H9 (cell line): ENCODE measurements around the gene ADAMTS2. TPM values are rescaled to one million over a fixed set of nuclear protein-coding genes. Genes with fewer than 3 reads are reported as not detected.

ENCODE experiments used
- DNase-seq: peaks from one replicate; pipeline ENCODE4 v3.0.0-alpha.2; 2017
- H2AFZ ChIP-seq: one replicate; pipeline ENCODE4 v1.6.1; 2013; ENCODE audit warnings: mild to moderate bottlenecking, low read length, control low read depth, moderate library complexity
- H2AK5ac ChIP-seq: 2 replicates; pipeline ENCODE4 v1.6.1; 2013; ENCODE audit warnings: low read length, control low read depth, mixed read lengths; ENCODE audit not compliant: insufficient read length
- H2BK120ac ChIP-seq: one replicate; pipeline ENCODE4 v1.6.1; 2013; ENCODE audit warnings: low read depth, mild to moderate bottlenecking, low read length, control low read depth, inconsistent platforms; ENCODE audit not compliant: poor library complexity, severe bottlenecking
- H2BK12ac ChIP-seq: 2 replicates; pipeline ENCODE4 v1.6.1; 2013; ENCODE audit warnings: low read length, control low read depth, mixed read lengths, low read depth; ENCODE audit not compliant: insufficient read length
- H2BK15ac ChIP-seq: 2 replicates; pipeline ENCODE4 v1.6.1; 2013; ENCODE audit warnings: low read depth, low read length, control low read depth
- H2BK20ac ChIP-seq: one replicate; pipeline ENCODE4 v1.6.1; 2013; ENCODE audit warnings: low read depth, mild to moderate bottlenecking, low read length, control low read depth, inconsistent platforms; ENCODE audit not compliant: poor library complexity, severe bottlenecking
- H2BK5ac ChIP-seq: 2 replicates; pipeline ENCODE4 v1.6.1; 2013; ENCODE audit warnings: low read length, control low read depth, mixed read lengths; ENCODE audit not compliant: insufficient read length
- H3K14ac ChIP-seq: 2 replicates; pipeline ENCODE4 v1.6.1; 2013; ENCODE audit warnings: low read length, control low read depth; ENCODE audit not compliant: insufficient read depth
- H3K18ac ChIP-seq: 2 replicates; pipeline ENCODE4 v1.6.1; 2013; ENCODE audit warnings: low read depth, mild to moderate bottlenecking, mixed read lengths, low read length, control low read depth; ENCODE audit not compliant: insufficient read length
- H3K23ac ChIP-seq: 2 replicates; pipeline ENCODE4 v1.6.1; 2013; ENCODE audit warnings: low read length, control low read depth, mixed read lengths, low read depth; ENCODE audit not compliant: insufficient read length
- H3K23me2 ChIP-seq: 2 replicates; pipeline ENCODE4 v1.6.1; 2013; ENCODE audit warnings: low read depth, mild to moderate bottlenecking, mixed read lengths, low read length, control low read depth; ENCODE audit not compliant: insufficient read length, poor library complexity, severe bottlenecking
- H3K27ac ChIP-seq: 2 replicates; pipeline ENCODE4 v1.5.1; 2013; ENCODE audit warnings: low read length, control low read depth, mixed read lengths, low read depth; ENCODE audit not compliant: insufficient read length
- H3K27me3 ChIP-seq: 2 replicates; pipeline ENCODE4 v1.6.1; 2013; ENCODE audit warnings: low read length, control low read depth, inconsistent platforms; ENCODE audit not compliant: insufficient read depth
- H3K4ac ChIP-seq: 2 replicates; pipeline ENCODE4 v1.6.1; 2013; ENCODE audit warnings: low read depth, mild to moderate bottlenecking, control low read depth, inconsistent platforms, low read length, moderate library complexity
- H3K4me1 ChIP-seq: 2 replicates; pipeline ENCODE4 v1.6.1; 2013; ENCODE audit warnings: low read length, control low read depth, inconsistent platforms; ENCODE audit not compliant: insufficient read depth
- H3K4me2 ChIP-seq: 2 replicates; pipeline ENCODE4 v1.6.1; 2013; ENCODE audit warnings: low read length, control low read depth, mixed read lengths; ENCODE audit not compliant: insufficient read length, insufficient read depth
- H3K56ac ChIP-seq: 2 replicates; pipeline ENCODE4 v1.6.1; 2013; ENCODE audit warnings: low read depth, mild to moderate bottlenecking, mixed read lengths, low read length, control low read depth; ENCODE audit not compliant: insufficient read length
- H3K79me1 ChIP-seq: 2 replicates; pipeline ENCODE4 v1.6.1; 2013; ENCODE audit warnings: low read depth, mild to moderate bottlenecking, moderate library complexity, low read length, control low read depth, inconsistent platforms; ENCODE audit not compliant: insufficient read depth, poor library complexity, severe bottlenecking
- H3K79me2 ChIP-seq: 2 replicates; pipeline ENCODE4 v1.6.1; 2013; ENCODE audit warnings: low read length, control low read depth, inconsistent platforms; ENCODE audit not compliant: insufficient read depth
- H3K9ac ChIP-seq: 2 replicates; pipeline ENCODE4 v1.6.1; 2013; ENCODE audit warnings: low read length, control low read depth, mixed read lengths; ENCODE audit not compliant: insufficient read length; ENCODE audit errors: extremely low read depth
- H3K9me3 ChIP-seq: one replicate; pipeline ENCODE4 v1.6.1; 2013; ENCODE audit warnings: low read depth, low read length, inconsistent platforms; ENCODE audit not compliant: control insufficient read depth
- H3T11ph ChIP-seq: one replicate; pipeline ENCODE4 v1.6.1; 2013; ENCODE audit warnings: mild to moderate bottlenecking, low read length, control low read depth, inconsistent platforms
- H4K20me1 ChIP-seq: one replicate; pipeline ENCODE4 v1.6.1; 2013; ENCODE audit not compliant: control insufficient read depth, insufficient read length, insufficient read depth
- H4K5ac ChIP-seq: 2 replicates; pipeline ENCODE4 v1.6.1; 2013; ENCODE audit warnings: low read depth, mild to moderate bottlenecking, mixed read lengths, low read length, control low read depth; ENCODE audit not compliant: insufficient read length
- H4K8ac ChIP-seq: replicated peaks from 2 replicates; pipeline ENCODE4 v1.6.1; 2013; ENCODE audit warnings: low read length, control low read depth, mixed read lengths, low read depth; ENCODE audit not compliant: insufficient read length
- H4K91ac ChIP-seq: 2 replicates; pipeline ENCODE4 v1.6.1; 2013; ENCODE audit warnings: low read depth, mild to moderate bottlenecking, moderate library complexity, mixed read lengths, low read length, control low read depth; ENCODE audit not compliant: insufficient read length
- H3K27ac Mint-ChIP-seq, 3 experiments: 2 replicates in 2 of 3; 3 replicates in 1 of 3; pipeline ENCODE4 v1.8.0; 2020 to 2021; ENCODE audit warnings: mixed read lengths in 3 of 3, mild to moderate bottlenecking in 1 of 3, moderate library complexity in 1 of 3
- H3K27me3 Mint-ChIP-seq: 2 replicates; pipeline ENCODE4 v1.8.0; 2021; ENCODE audit warnings: low read depth, mild to moderate bottlenecking, moderate library complexity, mixed read lengths
- H3K36me3 Mint-ChIP-seq, 3 experiments: 2 replicates in 2 of 3; 3 replicates in 1 of 3; pipeline ENCODE4 v1.8.0; 2020 to 2021; ENCODE audit warnings: low read depth in 3 of 3, mixed read lengths in 3 of 3; ENCODE audit not compliant: insufficient read depth in 1 of 3
- H3K4me1 Mint-ChIP-seq, 2 experiments: 2 replicates each; pipeline ENCODE4 v1.8.0; 2020; ENCODE audit warnings: mixed read lengths in 2 of 2
- H3K4me3 Mint-ChIP-seq, 2 experiments: 2 replicates in 1 of 2; 3 replicates in 1 of 2; pipeline ENCODE4 v1.8.0; 2020 to 2021; ENCODE audit warnings: mild to moderate bottlenecking in 2 of 2, mixed read lengths in 2 of 2, moderate library complexity in 1 of 2
- H3K9me3 Mint-ChIP-seq, 2 experiments: 2 replicates in 1 of 2; 3 replicates in 1 of 2; pipeline ENCODE4 v1.8.0; 2020; ENCODE audit warnings: mild to moderate bottlenecking in 2 of 2, mixed read lengths in 2 of 2, moderate library complexity in 1 of 2
- CTCF ChIP-seq: fragments of 200-600 bp; sonication (generic); conservative IDR thresholded peaks from 3 replicates; pipeline ENCODE4 v1.8.0; 2021; ENCODE audit warnings: antibody characterized with exemption, mild to moderate bottlenecking
- WGBS: extraction: QIAGEN DNeasy Blood & Tissue Kit; methylation state at CpG from one replicate; pipeline ENCODE4 v1.1.7; 2013; ENCODE audit warnings: missing lambda C conversion rate, low lambda C conversion rate, mixed read lengths; ENCODE audit not compliant: insufficient read length; ENCODE audit errors: extremely low coverage; 5-methylcytosine and 5-hydroxymethylcytosine counted together
- total RNA-seq: library from RNA; stranded (reverse); gene quantifications from 2 replicates; pipeline ENCODE4 v1.2.1, GENCODE V29; 2021

Gene ADAMTS2
- total RNA-seq, 1 experiment from 2014 or later, result 5.4 TPM

- H3K27ac Mint-ChIP-seq, result no peak overlapping the region
- H3K4me3 Mint-ChIP-seq, result no peak overlapping the region
- Histone ChIP-seq H2AFZ (no peak overlapping the region), H3K23ac (no peak overlapping the region), H2BK5ac (no peak overlapping the region), H4K8ac (no peak overlapping the region), H3K4me1 (no peaks in the 10 kb centered on the region), H3K9ac (no peak overlapping the region), H2BK20ac (no peak overlapping the region), H2BK15ac (no peak overlapping the region), H3K79me2 (no peaks in the 10 kb centered on the region), H3K18ac (no peak overlapping the region), H4K91ac (no peak overlapping the region), H3K4ac (no peak overlapping the region), H3K14ac (no peak overlapping the region), H3K56ac (no peak overlapping the region), H3K4me2 (no peak overlapping the region), H2BK120ac (no peak overlapping the region), H3K23me2 (no peaks in the 10 kb centered on the region), H4K20me1 (no peaks in the 10 kb centered on the region), H3K79me1 (no peaks in the 10 kb centered on the region), H3K27ac (no peak overlapping the region), H2AK5ac (no peak overlapping the region), H3K9me3 (peaks cover 16% of the 10 kb centered on the region), H3K27me3 (no peaks in the 10 kb centered on the region), H2BK12ac (no peak overlapping the region), H3T11ph (no peak overlapping the region), H4K5ac (no peak overlapping the region)
- DNase-seq, result peak; percentile 7
- peaks cover 4% of the 10 kb centered on the region for H3K27me3 Mint-ChIP-seq
- H3K36me3 Mint-ChIP-seq, result peaks cover 0 to 12% (median 8%) of the 10 kb centered on the region in 3 experiments; a peak in 6 of 7 replicates
- peaks cover 61 to 75% of the 10 kb centered on the region in 2 experiments for H3K9me3 Mint-ChIP-seq
- WGBS, result no CpG with 5 or more reads among the region's 4 CpGs
- no peak for TF ChIP-seq CTCF
- H3K4me1 Mint-ChIP-seq, result no peaks in the 10 kb centered on the region
Observed at GRCh38 chr5:179393078-179393477, 47.8 kb upstream of the ADAMTS2 start.
